WTC11 (cell line): ENCODE results near the gene ABLIM3. TPM values are rescaled to one million over a fixed set of nuclear protein-coding genes. Genes with fewer than 3 reads are reported as not detected.
A peak's percentile ranks its signal among the peaks of the same experiment; 100 is the strongest.

Experiments
- ATAC-seq: fragments of 200-7000 bp; cut with Tn5 transposase; 2 replicates; pipeline ENCODE4 v1.10.0; 2021; ENCODE audit warnings: mild to moderate bottlenecking, moderate library complexity
- CTCF ChIA-PET: fragments of 300-600 bp; sonication (Branson Sonifier 250); formaldehyde crosslinking; loops from one replicate; lab custom pipeline; 2021; ENCODE audit warnings: antibody characterized with exemption; lab: Charles Lee
- POLR2A ChIA-PET: fragments of 350-600 bp; sonication (Branson Sonifier 250); formaldehyde crosslinking; loops from one replicate; lab custom pipeline; 2021; ENCODE audit warnings: antibody characterized with exemption; lab: Charles Lee
- DNase-seq: peaks from one replicate; pipeline ENCODE4 v3.0.0; 2021; ENCODE audit warnings: low spot score
- H3K27ac Mint-ChIP-seq: 2 replicates; pipeline ENCODE4 v1.8.0; 2021; ENCODE audit warnings: mixed read lengths
- H3K27me3 Mint-ChIP-seq: 2 replicates; pipeline ENCODE4 v1.8.0; 2021; ENCODE audit warnings: low read depth, mild to moderate bottlenecking, moderate library complexity, mixed read lengths
- H3K36me3 Mint-ChIP-seq: 2 replicates; pipeline ENCODE4 v1.8.0; 2021; ENCODE audit warnings: mixed read lengths
- H3K4me1 Mint-ChIP-seq: 2 replicates; pipeline ENCODE4 v1.8.0; 2022; ENCODE audit warnings: mixed read lengths
- H3K4me3 Mint-ChIP-seq: 2 replicates; pipeline ENCODE4 v1.8.0; 2021; ENCODE audit warnings: mild to moderate bottlenecking, moderate library complexity, mixed read lengths
- H3K9me3 Mint-ChIP-seq: 2 replicates; pipeline ENCODE4 v1.8.0; 2021; ENCODE audit warnings: mixed read lengths
- AFF4 ChIP-seq: sonication (generic); formaldehyde crosslinking; IDR thresholded peaks from 2 replicates; pipeline ENCODE4 v1.8.1; 2023; ENCODE audit warnings: mild to moderate bottlenecking, missing genetic modification reagents, borderline replicate concordance
- ARID4B ChIP-seq: sonication (generic); formaldehyde crosslinking; IDR thresholded peaks from 2 replicates; pipeline ENCODE4 v1.8.0; 2023; ENCODE audit warnings: missing genetic modification reagents, mild to moderate bottlenecking, borderline replicate concordance
- ETV6 ChIP-seq: sonication (generic); formaldehyde crosslinking; IDR thresholded peaks from 2 replicates; pipeline ENCODE4 v1.8.1; 2022; ENCODE audit warnings: mild to moderate bottlenecking, missing genetic modification reagents
- MAX ChIP-seq: sonication (generic); formaldehyde crosslinking; IDR thresholded peaks from 2 replicates; pipeline ENCODE4 v1.8.0; 2022; ENCODE audit warnings: mild to moderate bottlenecking, missing genetic modification reagents
- MXD4 ChIP-seq: fragments of 250-450 bp; sonication (Bioruptor Pico); IDR thresholded peaks from 2 replicates; pipeline ENCODE4 v1.8.0; 2021; ENCODE audit warnings: mild to moderate bottlenecking, moderate library complexity, borderline replicate concordance
- PRRX2 ChIP-seq: fragments of 250-450 bp; sonication (Bioruptor Pico); IDR thresholded peaks from 2 replicates; pipeline ENCODE4 v1.8.0; 2021; ENCODE audit warnings: mild to moderate bottlenecking
- ZNF138 ChIP-seq: sonication (generic); formaldehyde crosslinking; conservative IDR thresholded peaks from 2 replicates; pipeline ENCODE4 v1.8.1; 2022; ENCODE audit warnings: mild to moderate bottlenecking, moderate library complexity, missing genetic modification reagents
- ZNF317 ChIP-seq: sonication (generic); formaldehyde crosslinking; IDR thresholded peaks from 2 replicates; pipeline ENCODE4 v1.8.1; 2023; ENCODE audit warnings: low read depth, mild to moderate bottlenecking, moderate library complexity, missing genetic modification reagents, borderline replicate concordance
- total RNA-seq: library from RNA; stranded (reverse); gene quantifications from 3 replicates; pipeline ENCODE4 v1.2.3, GENCODE V29; 2021
- TF ChIP-seq, protein P1 (sequence below): sonication (generic); formaldehyde crosslinking; IDR thresholded peaks from 2 replicates; pipeline ENCODE4 v1.8.0; 2022; ENCODE audit warnings: mild to moderate bottlenecking, missing genetic modification reagents
- TF ChIP-seq, protein P2 (sequence below): fragments of 200-600 bp; IDR thresholded peaks from 2 replicates; pipeline ENCODE4 v1.8.0; 2022; ENCODE audit warnings: antibody characterized with exemption
- TF ChIP-seq, protein P3 (sequence below): sonication (generic); formaldehyde crosslinking; IDR thresholded peaks from 2 replicates; pipeline ENCODE4 v1.8.1; 2022; ENCODE audit warnings: missing genetic modification reagents, borderline replicate concordance
- TF ChIP-seq, protein P4 (sequence below): sonication (generic); formaldehyde crosslinking; IDR thresholded peaks from 2 replicates; pipeline ENCODE4 v1.8.0; 2022; ENCODE audit warnings: missing genetic modification reagents
- TF ChIP-seq, protein P5 (sequence below): fragments of 250-450 bp; sonication (Bioruptor Pico); IDR thresholded peaks from 2 replicates; pipeline ENCODE4 v2.1.2; 2022; ENCODE audit warnings: mild to moderate bottlenecking, moderate library complexity

Gene ABLIM3
- total RNA-seq, 1 experiment from 2014 or later = 0.33 TPM

- DNase-seq (peak; percentile 89), ATAC-seq (peak; percentile 98)
- Mint-ChIP-seq H3K9me3 (no peaks in the 10 kb centered on the region), H3K27me3 (peaks cover 17% of the 10 kb centered on the region), H3K36me3 (no peaks in the 10 kb centered on the region), H3K4me3 (peak overlapping the region; percentile 39; the same call in 1 of the 2 replicates), H3K27ac (no peak overlapping the region), H3K4me1 (peaks cover 8% of the 10 kb centered on the region)
- ChIA-PET POLR2A (no interaction called here), CTCF (interaction anchor here (0.6 to 2.4 kb wide), 50 partner anchors 10 to 534 kb away, joined by 3 to 28 read pairs (median 4); partner anchors contain the start of genes ABLIM3 and PCYOX1L)
- TF ChIP-seq, protein P1, sequence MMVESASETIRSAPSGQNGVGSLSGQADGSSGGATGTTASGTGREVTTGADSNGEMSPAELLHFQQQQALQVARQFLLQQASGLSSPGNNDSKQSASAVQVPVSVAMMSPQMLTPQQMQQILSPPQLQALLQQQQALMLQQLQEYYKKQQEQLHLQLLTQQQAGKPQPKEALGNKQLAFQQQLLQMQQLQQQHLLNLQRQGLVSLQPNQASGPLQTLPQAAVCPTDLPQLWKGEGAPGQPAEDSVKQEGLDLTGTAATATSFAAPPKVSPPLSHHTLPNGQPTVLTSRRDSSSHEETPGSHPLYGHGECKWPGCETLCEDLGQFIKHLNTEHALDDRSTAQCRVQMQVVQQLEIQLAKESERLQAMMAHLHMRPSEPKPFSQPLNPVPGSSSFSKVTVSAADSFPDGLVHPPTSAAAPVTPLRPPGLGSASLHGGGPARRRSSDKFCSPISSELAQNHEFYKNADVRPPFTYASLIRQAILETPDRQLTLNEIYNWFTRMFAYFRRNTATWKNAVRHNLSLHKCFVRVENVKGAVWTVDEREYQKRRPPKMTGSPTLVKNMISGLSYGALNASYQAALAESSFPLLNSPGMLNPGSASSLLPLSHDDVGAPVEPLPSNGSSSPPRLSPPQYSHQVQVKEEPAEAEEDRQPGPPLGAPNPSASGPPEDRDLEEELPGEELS (CRISPR knock-in tag) = 0 out of 2 replicates have a peak, but pooled peaks have one; percentile 30
- TF ChIP-seq, protein P2, sequence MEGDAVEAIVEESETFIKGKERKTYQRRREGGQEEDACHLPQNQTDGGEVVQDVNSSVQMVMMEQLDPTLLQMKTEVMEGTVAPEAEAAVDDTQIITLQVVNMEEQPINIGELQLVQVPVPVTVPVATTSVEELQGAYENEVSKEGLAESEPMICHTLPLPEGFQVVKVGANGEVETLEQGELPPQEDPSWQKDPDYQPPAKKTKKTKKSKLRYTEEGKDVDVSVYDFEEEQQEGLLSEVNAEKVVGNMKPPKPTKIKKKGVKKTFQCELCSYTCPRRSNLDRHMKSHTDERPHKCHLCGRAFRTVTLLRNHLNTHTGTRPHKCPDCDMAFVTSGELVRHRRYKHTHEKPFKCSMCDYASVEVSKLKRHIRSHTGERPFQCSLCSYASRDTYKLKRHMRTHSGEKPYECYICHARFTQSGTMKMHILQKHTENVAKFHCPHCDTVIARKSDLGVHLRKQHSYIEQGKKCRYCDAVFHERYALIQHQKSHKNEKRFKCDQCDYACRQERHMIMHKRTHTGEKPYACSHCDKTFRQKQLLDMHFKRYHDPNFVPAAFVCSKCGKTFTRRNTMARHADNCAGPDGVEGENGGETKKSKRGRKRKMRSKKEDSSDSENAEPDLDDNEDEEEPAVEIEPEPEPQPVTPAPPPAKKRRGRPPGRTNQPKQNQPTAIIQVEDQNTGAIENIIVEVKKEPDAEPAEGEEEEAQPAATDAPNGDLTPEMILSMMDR = peak; percentile 64
- TF ChIP-seq MAX (CRISPR knock-in tag) (peak; percentile 76), MXD4 (no peak), PRRX2 (CRISPR knock-in tag) (no peak), AFF4 (no peak), ETV6 (0 out of 2 replicates have a peak, but pooled peaks have one; percentile 38)
- TF ChIP-seq, protein P3, sequence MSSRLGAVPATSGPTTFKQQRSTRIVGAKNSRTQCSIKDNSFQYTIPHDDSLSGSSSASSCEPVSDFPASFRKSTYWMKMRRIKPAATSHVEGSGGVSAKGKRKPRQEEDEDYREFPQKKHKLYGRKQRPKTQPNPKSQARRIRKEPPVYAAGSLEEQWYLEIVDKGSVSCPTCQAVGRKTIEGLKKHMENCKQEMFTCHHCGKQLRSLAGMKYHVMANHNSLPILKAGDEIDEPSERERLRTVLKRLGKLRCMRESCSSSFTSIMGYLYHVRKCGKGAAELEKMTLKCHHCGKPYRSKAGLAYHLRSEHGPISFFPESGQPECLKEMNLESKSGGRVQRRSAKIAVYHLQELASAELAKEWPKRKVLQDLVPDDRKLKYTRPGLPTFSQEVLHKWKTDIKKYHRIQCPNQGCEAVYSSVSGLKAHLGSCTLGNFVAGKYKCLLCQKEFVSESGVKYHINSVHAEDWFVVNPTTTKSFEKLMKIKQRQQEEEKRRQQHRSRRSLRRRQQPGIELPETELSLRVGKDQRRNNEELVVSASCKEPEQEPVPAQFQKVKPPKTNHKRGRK (CRISPR knock-in tag) = no peak
- TF ChIP-seq, protein P4, sequence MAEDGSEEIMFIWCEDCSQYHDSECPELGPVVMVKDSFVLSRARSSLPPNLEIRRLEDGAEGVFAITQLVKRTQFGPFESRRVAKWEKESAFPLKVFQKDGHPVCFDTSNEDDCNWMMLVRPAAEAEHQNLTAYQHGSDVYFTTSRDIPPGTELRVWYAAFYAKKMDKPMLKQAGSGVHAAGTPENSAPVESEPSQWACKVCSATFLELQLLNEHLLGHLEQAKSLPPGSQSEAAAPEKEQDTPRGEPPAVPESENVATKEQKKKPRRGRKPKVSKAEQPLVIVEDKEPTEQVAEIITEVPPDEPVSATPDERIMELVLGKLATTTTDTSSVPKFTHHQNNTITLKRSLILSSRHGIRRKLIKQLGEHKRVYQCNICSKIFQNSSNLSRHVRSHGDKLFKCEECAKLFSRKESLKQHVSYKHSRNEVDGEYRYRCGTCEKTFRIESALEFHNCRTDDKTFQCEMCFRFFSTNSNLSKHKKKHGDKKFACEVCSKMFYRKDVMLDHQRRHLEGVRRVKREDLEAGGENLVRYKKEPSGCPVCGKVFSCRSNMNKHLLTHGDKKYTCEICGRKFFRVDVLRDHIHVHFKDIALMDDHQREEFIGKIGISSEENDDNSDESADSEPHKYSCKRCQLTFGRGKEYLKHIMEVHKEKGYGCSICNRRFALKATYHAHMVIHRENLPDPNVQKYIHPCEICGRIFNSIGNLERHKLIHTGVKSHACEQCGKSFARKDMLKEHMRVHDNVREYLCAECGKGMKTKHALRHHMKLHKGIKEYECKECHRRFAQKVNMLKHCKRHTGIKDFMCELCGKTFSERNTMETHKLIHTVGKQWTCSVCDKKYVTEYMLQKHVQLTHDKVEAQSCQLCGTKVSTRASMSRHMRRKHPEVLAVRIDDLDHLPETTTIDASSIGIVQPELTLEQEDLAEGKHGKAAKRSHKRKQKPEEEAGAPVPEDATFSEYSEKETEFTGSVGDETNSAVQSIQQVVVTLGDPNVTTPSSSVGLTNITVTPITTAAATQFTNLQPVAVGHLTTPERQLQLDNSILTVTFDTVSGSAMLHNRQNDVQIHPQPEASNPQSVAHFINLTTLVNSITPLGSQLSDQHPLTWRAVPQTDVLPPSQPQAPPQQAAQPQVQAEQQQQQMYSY (CRISPR knock-in tag) = no peak
Observed at GRCh38 chr5:149264439-149265067, 123.3 kb downstream of the ABLIM3 start.

DNA sequence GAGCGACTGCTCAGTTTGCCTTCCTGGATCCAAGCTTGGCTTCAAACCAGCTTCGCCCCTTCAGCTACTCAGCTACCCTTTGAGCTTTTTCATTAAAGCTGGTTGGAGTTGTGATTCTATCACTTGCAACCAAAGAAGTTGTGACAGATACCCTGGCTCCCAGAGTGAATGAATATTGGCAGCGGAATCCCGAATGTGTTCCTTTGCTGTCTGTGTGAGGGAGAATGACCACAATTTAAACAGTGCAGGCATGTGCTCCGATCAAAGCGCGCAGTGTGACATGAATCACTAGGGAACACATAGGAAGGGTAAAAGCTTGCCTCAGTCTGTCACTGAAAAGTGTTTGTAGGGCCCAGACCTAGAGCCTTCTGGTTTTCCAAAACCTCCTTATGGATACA, 123.8 kb downstream of the ABLIM3 start:
- Mint-ChIP-seq H3K27ac (no peak overlapping the region), H3K4me1 (peaks cover 8% of the 10 kb centered on the region), H3K36me3 (no peaks in the 10 kb centered on the region), H3K9me3 (no peaks in the 10 kb centered on the region), H3K4me3 (no peak overlapping the region), H3K27me3 (peaks cover 20% of the 10 kb centered on the region)
- POLR2A ChIA-PET = no interaction called here
- DNase-seq (no peak), ATAC-seq (no peak)
- CTCF ChIA-PET = interaction anchor here (0.6 to 2.4 kb wide), 52 partner anchors 10 to 534 kb away, joined by 3 to 28 read pairs (median 4); partner anchors contain the start of genes ABLIM3 and PCYOX1L
- TF ChIP-seq ZNF317 (CRISPR knock-in tag) (no peak), ZNF138 (CRISPR knock-in tag) (no peak), PRRX2 (CRISPR knock-in tag) (no peak), ARID4B (no peak)
- TF ChIP-seq, protein P5, sequence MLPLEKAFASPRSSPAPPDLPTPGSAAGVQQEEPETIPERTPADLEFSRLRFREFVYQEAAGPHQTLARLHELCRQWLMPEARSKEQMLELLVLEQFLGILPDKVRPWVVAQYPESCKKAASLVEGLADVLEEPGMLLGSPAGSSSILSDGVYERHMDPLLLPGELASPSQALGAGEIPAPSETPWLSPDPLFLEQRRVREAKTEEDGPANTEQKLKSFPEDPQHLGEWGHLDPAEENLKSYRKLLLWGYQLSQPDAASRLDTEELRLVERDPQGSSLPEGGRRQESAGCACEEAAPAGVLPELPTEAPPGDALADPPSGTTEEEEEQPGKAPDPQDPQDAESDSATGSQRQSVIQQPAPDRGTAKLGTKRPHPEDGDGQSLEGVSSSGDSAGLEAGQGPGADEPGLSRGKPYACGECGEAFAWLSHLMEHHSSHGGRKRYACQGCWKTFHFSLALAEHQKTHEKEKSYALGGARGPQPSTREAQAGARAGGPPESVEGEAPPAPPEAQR (CRISPR knock-in tag) = no peak
